ENCODE measurements around the gene COL9A3. TPM values are rescaled to one million over a fixed set of nuclear protein-coding genes. Genes with fewer than 3 reads are reported as not detected.
A peak's percentile ranks its signal among the peaks of the same experiment; 100 is the strongest.

The COL9A3 gene
- total RNA-seq, 5 donors from 2014 or later (not counting 1 experiment from before 2014, with no cell fraction given): 0.51 to 2.1 (median 0.75) TPM; not detected in 1

DNA sequence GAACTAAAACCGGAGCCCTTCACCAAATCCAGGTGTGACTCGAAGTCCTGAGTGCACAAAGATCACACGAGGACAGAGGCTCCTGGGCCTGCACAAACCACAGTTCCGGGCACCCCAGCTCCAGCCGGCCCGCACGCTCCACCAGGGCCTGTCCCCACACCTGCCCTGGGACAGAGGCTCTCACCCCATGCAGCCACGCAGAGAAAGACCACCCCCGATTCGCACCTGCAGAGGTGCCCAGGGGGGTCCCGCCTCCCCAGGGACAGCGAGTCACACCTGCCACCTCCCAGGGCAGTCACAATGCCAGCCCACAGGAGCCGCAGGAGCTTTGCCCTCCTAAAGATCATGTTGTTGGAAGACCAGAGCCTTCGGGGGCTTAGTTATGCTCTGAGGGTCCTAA, 45.9 kb upstream of the COL9A3 start:
- no peaks in the 10 kb centered on the region for H3K9me3 Mint-ChIP-seq
- no peak overlapping the region for H3K4me3 ChIP-seq (ENCODE audit: control insufficient read depth in 1 of 2, extremely low read depth in 1 of 2, low read length in 1 of 2)
- ChIA-PET CTCF (no interaction called here), POLR2A (no interaction called here)
- DNase-seq (no peak), ATAC-seq (replicated peaks in 1 of 4) (no peak)
- H3K4me1 Mint-ChIP-seq: peaks cover 38 to 62% (median 49%) of the 10 kb centered on the region in 3 donors
- H3K36me3 ChIP-seq (ENCODE audit: control insufficient read depth in 2 of 2, extremely low read depth in 1 of 2, insufficient read depth in 1 of 2, low read length in 1 of 2): no peaks in the 10 kb centered on the region
- H3K9me3 ChIP-seq: no peaks in the 10 kb centered on the region
- H3K4me3 Mint-ChIP-seq: no peak overlapping the region
- no peak overlapping the region for H3K27ac Mint-ChIP-seq
- 91% methylated on average over 14 of the region's 14 CpGs for WGBS (ENCODE audit: insufficient coverage)
- peaks cover 0 to 8% of the 10 kb centered on the region in 2 experiments for H3K27me3 ChIP-seq (replicated peaks in 1 of 2; ENCODE audit: control insufficient read depth in 2 of 2, extremely low read depth in 1 of 2, insufficient read depth in 2 of 2, low read length in 1 of 2)
- no peaks in the 10 kb centered on the region for H3K27me3 Mint-ChIP-seq
- no peak overlapping the region for H3K27ac ChIP-seq (ENCODE audit: low read length)
- peaks cover 15 to 50% of the 10 kb centered on the region in 2 experiments for H3K4me1 ChIP-seq (ENCODE audit: control insufficient read depth in 1 of 2, extremely low read depth in 1 of 2, insufficient read depth in 2 of 2, low read length in 2 of 2)
- no peaks in the 10 kb centered on the region for H3K36me3 Mint-ChIP-seq

GRCh38 chr20:62771396-62772102, 45.3 kb upstream of the COL9A3 start:
- peaks cover 44 to 69% (median 54%) of the 10 kb centered on the region in 3 donors for H3K4me1 Mint-ChIP-seq
- H3K27ac ChIP-seq (ENCODE audit: low read length): no peak overlapping the region
- H3K4me3 ChIP-seq (ENCODE audit: control insufficient read depth in 1 of 2, extremely low read depth in 1 of 2, low read length in 1 of 2): no peak overlapping the region
- peaks cover 22 to 57% of the 10 kb centered on the region in 2 experiments for H3K4me1 ChIP-seq (ENCODE audit: control insufficient read depth in 1 of 2, extremely low read depth in 1 of 2, insufficient read depth in 2 of 2, low read length in 2 of 2)
- ChIA-PET CTCF (no interaction called here), POLR2A (no interaction called here)
- ATAC-seq (replicated peaks in 1 of 4) (no peak), DNase-seq (no peak)
- H3K27me3 Mint-ChIP-seq: no peaks in the 10 kb centered on the region
- H3K4me3 Mint-ChIP-seq: peak overlapping the region in 1 of 3 donors; percentile 32
- H3K27ac Mint-ChIP-seq: no peak overlapping the region
- H3K36me3 Mint-ChIP-seq: no peaks in the 10 kb centered on the region
- peaks cover 0 to 4% of the 10 kb centered on the region in 2 experiments for H3K27me3 ChIP-seq (replicated peaks in 1 of 2; ENCODE audit: control insufficient read depth in 2 of 2, extremely low read depth in 1 of 2, insufficient read depth in 2 of 2, low read length in 1 of 2)
- 85% methylated on average over 17 of the region's 25 CpGs for WGBS (ENCODE audit: insufficient coverage)
- H3K9me3 Mint-ChIP-seq: no peaks in the 10 kb centered on the region
- H3K36me3 ChIP-seq (ENCODE audit: control insufficient read depth in 2 of 2, extremely low read depth in 1 of 2, insufficient read depth in 1 of 2, low read length in 1 of 2): no peaks in the 10 kb centered on the region
- no peaks in the 10 kb centered on the region for H3K9me3 ChIP-seq

GRCh38 chr20:62772103-62772611, 44.7 kb upstream of the COL9A3 start:
- Histone ChIP-seq H3K27me3 (replicated peaks in 1 of 2; ENCODE audit: control insufficient read depth in 2 of 2, extremely low read depth in 1 of 2, insufficient read depth in 2 of 2, low read length in 1 of 2) (no peaks in the 10 kb centered on the region), H3K27ac (ENCODE audit: low read length) (no peak overlapping the region), H3K4me1 (ENCODE audit: control insufficient read depth in 1 of 2, extremely low read depth in 1 of 2, insufficient read depth in 2 of 2, low read length in 2 of 2) (peaks cover 23 to 60% of the 10 kb centered on the region in 2 experiments), H3K9me3 (no peaks in the 10 kb centered on the region), H3K4me3 (ENCODE audit: control insufficient read depth in 1 of 2, extremely low read depth in 1 of 2, low read length in 1 of 2) (no peak overlapping the region), H3K36me3 (ENCODE audit: control insufficient read depth in 2 of 2, extremely low read depth in 1 of 2, insufficient read depth in 1 of 2, low read length in 1 of 2) (no peaks in the 10 kb centered on the region)
- Mint-ChIP-seq H3K27ac (no peak overlapping the region), H3K4me3 (peak overlapping the region in 1 of 3 donors; percentile 32), H3K4me1 (peaks cover 46 to 71% (median 60%) of the 10 kb centered on the region in 3 donors), H3K36me3 (no peaks in the 10 kb centered on the region), H3K27me3 (no peaks in the 10 kb centered on the region), H3K9me3 (no peaks in the 10 kb centered on the region)
- DNase-seq (no peak), ATAC-seq (replicated peaks in 1 of 4) (no peak)
- POLR2A ChIA-PET: no interaction called here
- CTCF ChIA-PET: no interaction called here
- 93% methylated on average over 22 of the region's 23 CpGs for WGBS (ENCODE audit: insufficient coverage)

- no peaks in the 10 kb centered on the region for H3K36me3 ChIP-seq (ENCODE audit: control insufficient read depth in 2 of 2, extremely low read depth in 1 of 2, insufficient read depth in 1 of 2, low read length in 1 of 2)
- H3K27ac ChIP-seq (ENCODE audit: low read length): no peak overlapping the region
- H3K4me3 Mint-ChIP-seq: peak overlapping the region in 1 of 3 donors; percentile 32
- no peak overlapping the region for H3K4me3 ChIP-seq (ENCODE audit: control insufficient read depth in 1 of 2, extremely low read depth in 1 of 2, low read length in 1 of 2)
- H3K9me3 Mint-ChIP-seq: no peaks in the 10 kb centered on the region
- no peak for DNase-seq
- H3K27me3 Mint-ChIP-seq: no peaks in the 10 kb centered on the region
- peak overlapping the region; percentile 23 to 34 for H3K27ac Mint-ChIP-seq
- H3K4me1 ChIP-seq (ENCODE audit: control insufficient read depth in 1 of 2, extremely low read depth in 1 of 2, insufficient read depth in 2 of 2, low read length in 2 of 2): peaks cover 23 to 64% of the 10 kb centered on the region in 2 experiments
- CTCF ChIA-PET: no interaction called here
- ATAC-seq (replicated peaks in 1 of 4): no peak
- H3K27me3 ChIP-seq (replicated peaks in 1 of 2; ENCODE audit: control insufficient read depth in 2 of 2, extremely low read depth in 1 of 2, insufficient read depth in 2 of 2, low read length in 1 of 2): no peaks in the 10 kb centered on the region
- WGBS (ENCODE audit: insufficient coverage): 95% methylated on average over 9 of the region's 11 CpGs
- POLR2A ChIA-PET: no interaction called here
- H3K36me3 Mint-ChIP-seq: no peaks in the 10 kb centered on the region
- no peaks in the 10 kb centered on the region for H3K9me3 ChIP-seq
- peaks cover 45 to 71% (median 60%) of the 10 kb centered on the region in 3 donors for H3K4me1 Mint-ChIP-seq
These were observed 44.2 kb upstream of the COL9A3 start for GRCh38 chr20:62772619-62772989.

GRCh38 chr20:62772990-62773844, 43.6 kb upstream of the COL9A3 start:
- peak overlapping the region in 1 of 3 donors; percentile 32 for H3K4me3 Mint-ChIP-seq
- H3K27me3 Mint-ChIP-seq: no peaks in the 10 kb centered on the region
- H3K4me1 Mint-ChIP-seq: peaks cover 45 to 67% (median 64%) of the 10 kb centered on the region in 3 donors
- H3K27ac Mint-ChIP-seq: peak overlapping the region; percentile 27 to 34
- Histone ChIP-seq H3K27me3 (replicated peaks in 1 of 2; ENCODE audit: control insufficient read depth in 2 of 2, extremely low read depth in 1 of 2, insufficient read depth in 2 of 2, low read length in 1 of 2) (no peaks in the 10 kb centered on the region), H3K4me3 (ENCODE audit: control insufficient read depth in 1 of 2, extremely low read depth in 1 of 2, low read length in 1 of 2) (no peak overlapping the region), H3K4me1 (ENCODE audit: control insufficient read depth in 1 of 2, extremely low read depth in 1 of 2, insufficient read depth in 2 of 2, low read length in 2 of 2) (peaks cover 23 to 70% of the 10 kb centered on the region in 2 experiments), H3K27ac (ENCODE audit: low read length) (no peak overlapping the region), H3K9me3 (no peaks in the 10 kb centered on the region), H3K36me3 (ENCODE audit: control insufficient read depth in 2 of 2, extremely low read depth in 1 of 2, insufficient read depth in 1 of 2, low read length in 1 of 2) (no peaks in the 10 kb centered on the region)
- H3K9me3 Mint-ChIP-seq: no peaks in the 10 kb centered on the region
- H3K36me3 Mint-ChIP-seq: no peaks in the 10 kb centered on the region
- 73% methylated on average over 14 of the region's 19 CpGs for WGBS (ENCODE audit: insufficient coverage)
- CTCF ChIA-PET: no interaction called here
- ATAC-seq (replicated peaks in 1 of 4) (no peak), DNase-seq (no peak)
- POLR2A ChIA-PET: no interaction called here

DNA sequence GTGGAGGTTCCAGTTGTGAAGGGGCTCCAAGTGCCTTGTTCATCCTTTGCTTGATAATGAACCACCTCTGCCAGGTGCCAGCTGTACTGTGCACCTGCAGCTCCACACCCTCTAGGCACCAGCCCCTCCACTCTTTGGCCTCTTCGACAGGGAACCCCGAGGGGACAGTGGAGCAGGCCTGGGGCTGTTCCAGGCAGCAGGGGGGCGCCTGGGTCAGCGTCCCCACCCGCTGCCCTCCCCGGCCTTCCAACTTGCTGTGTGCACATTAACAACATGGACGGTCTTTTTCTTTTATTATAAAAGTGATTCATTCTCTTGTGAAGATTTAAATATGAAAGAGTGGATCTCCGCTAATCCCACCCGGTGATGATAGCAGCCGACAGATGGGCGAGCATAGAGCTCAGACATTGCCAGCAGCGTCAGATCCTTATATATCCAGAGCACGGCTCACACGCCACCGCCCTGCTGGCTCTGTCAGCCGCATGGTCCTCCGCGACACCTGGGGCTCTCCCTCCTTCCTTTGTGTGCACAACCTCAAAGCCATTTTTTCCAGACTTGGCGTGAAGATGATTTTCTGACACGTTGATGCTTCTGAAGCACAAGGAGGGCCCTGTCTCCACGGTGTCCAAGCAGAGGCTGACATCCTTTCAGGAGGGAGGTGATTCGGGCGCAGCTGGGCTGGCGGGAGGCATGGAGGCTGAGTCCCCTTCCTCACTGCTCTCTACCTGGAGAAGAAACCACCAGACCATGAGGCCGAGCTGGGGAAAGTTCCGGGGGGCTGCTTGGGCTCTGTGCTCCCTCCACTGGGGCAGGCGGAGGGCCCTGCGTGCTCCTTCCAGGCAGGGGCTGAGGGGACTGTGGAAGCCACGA, 42.8 kb upstream of the COL9A3 start:
- H3K4me1 Mint-ChIP-seq: peaks cover 45 to 63% (median 63%) of the 10 kb centered on the region in 3 donors
- peaks cover 23 to 67% of the 10 kb centered on the region in 2 experiments for H3K4me1 ChIP-seq (ENCODE audit: control insufficient read depth in 1 of 2, extremely low read depth in 1 of 2, insufficient read depth in 2 of 2, low read length in 2 of 2)
- no peak overlapping the region for H3K4me3 ChIP-seq (ENCODE audit: control insufficient read depth in 1 of 2, extremely low read depth in 1 of 2, low read length in 1 of 2)
- 88% methylated on average over 18 of the region's 29 CpGs for WGBS (ENCODE audit: insufficient coverage)
- ATAC-seq (replicated peaks in 1 of 4) (no peak), DNase-seq (no peak)
- peak overlapping the region; percentile 94 for H3K27ac ChIP-seq (ENCODE audit: low read length)
- H3K9me3 ChIP-seq: no peaks in the 10 kb centered on the region
- H3K27me3 Mint-ChIP-seq: no peaks in the 10 kb centered on the region
- H3K4me3 Mint-ChIP-seq: peak overlapping the region in 1 of 3 donors; percentile 70
- H3K27me3 ChIP-seq (replicated peaks in 1 of 2; ENCODE audit: control insufficient read depth in 2 of 2, extremely low read depth in 1 of 2, insufficient read depth in 2 of 2, low read length in 1 of 2): no peaks in the 10 kb centered on the region
- H3K9me3 Mint-ChIP-seq: no peaks in the 10 kb centered on the region
- no peaks in the 10 kb centered on the region for H3K36me3 Mint-ChIP-seq
- H3K36me3 ChIP-seq (ENCODE audit: control insufficient read depth in 2 of 2, extremely low read depth in 1 of 2, insufficient read depth in 1 of 2, low read length in 1 of 2): no peaks in the 10 kb centered on the region
- ChIA-PET CTCF (interaction anchor here in 1 of 2 donors (0.7 kb wide), 1 partner anchor 18 kb away, joined by 12 read pairs; no protein-coding TSS in a partner anchor), POLR2A (no interaction called here)
- peak overlapping the region; percentile 92 to 93 for H3K27ac Mint-ChIP-seq
